ENCODE measurements around the gene ADAMTSL5.
A peak's percentile ranks its signal among the peaks of the same experiment; 100 is the strongest.
"Not testable (repeated sequence)": the region's sequence is repeated elsewhere in the genome, so short reads cannot be mapped to it uniquely, and the experiment has no call there.

Gene ADAMTSL5

DNA sequence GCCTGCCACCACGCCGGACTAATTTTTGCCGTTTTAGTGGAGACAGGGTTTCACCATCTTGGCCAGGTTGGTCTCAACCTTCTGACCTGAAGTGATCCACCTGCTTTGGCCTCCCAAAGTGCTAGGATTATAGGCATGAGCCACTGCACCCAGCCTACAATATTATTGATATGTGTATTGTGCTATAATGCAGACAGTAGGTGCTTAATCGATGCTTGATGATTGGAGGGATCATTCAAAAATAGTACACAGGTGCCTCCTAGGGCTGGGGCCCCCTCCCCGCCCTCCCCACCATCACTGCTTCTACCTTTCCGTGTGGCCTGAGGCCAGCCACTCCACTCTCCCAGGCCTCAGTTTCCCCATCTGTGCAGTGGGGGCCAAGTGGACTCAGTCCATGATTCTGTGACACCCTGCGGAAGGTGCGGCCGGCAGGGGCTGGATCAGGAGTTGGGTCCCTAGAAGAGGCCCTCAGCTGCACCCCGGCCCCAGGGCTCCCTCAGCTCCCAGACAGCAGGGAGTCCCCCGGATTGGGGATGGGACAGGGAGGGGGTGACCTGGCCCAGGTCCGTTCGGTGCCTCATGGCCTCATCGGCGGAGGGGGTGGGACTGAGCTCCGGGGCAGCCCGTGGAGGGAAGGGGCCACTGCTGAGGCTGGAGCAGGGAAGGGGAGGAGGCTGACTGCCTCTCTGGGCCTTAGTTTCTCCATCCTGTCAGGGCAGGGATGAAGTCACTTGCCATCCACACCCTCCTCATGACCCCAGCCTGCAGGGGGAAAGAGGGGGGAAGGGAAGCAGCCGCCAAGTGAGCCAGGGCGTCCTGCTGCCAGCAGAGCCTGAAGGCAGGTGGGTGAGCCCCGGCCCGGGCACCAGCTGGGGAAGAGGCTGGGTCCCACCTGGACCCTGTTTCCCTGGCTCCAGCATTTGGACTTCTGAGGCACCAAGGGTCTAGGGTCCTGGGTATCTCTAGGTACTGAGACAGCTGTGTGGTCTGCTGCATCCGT, 1.2 kb downstream of the ADAMTSL5 start:
- DNase-seq (ENCODE audit: low read depth, low spot score) = no peak

GRCh38 chr19:1510807-1511206, 2.0 kb downstream of the ADAMTSL5 start:
- no peak for DNase-seq (ENCODE audit: low read depth, low spot score)

GRCh38 chr19:1510442-1510806, 2.4 kb downstream of the ADAMTSL5 start:
- no peak for DNase-seq (ENCODE audit: low read depth, low spot score)

- DNase-seq (ENCODE audit: low read depth, low spot score) = no peak
Measured at GRCh38 chr19:1509602-1510441, 3.0 kb downstream of the ADAMTSL5 start.

DNA sequence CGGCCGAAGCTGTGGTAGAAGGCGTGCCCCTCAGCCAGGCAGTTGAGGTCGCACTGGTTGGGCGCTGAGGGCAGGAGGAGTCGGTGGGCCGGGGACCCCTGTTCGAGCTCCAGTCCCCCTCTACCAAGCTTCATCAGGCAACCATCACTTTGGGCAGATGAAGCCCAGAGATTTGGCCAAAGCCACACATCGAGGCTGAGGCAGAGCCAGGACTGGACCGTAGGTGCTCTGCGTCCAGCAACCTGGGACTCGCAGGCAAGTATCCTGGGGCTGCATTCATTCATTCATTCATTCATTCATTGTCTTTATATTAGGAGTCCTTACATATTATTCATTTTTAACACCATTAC, 4.3 kb downstream of the ADAMTSL5 start:
- no peak for DNase-seq (ENCODE audit: low read depth, low spot score)

GRCh38 chr19:1507763-1508506, 4.9 kb downstream of the ADAMTSL5 start:
- DNase-seq (ENCODE audit: low read depth, low spot score) = peak; percentile 98

- DNase-seq (ENCODE audit: low read depth, low spot score) = no peak
Measured at GRCh38 chr19:1507192-1507660, 5.6 kb downstream of the ADAMTSL5 start.

DNA sequence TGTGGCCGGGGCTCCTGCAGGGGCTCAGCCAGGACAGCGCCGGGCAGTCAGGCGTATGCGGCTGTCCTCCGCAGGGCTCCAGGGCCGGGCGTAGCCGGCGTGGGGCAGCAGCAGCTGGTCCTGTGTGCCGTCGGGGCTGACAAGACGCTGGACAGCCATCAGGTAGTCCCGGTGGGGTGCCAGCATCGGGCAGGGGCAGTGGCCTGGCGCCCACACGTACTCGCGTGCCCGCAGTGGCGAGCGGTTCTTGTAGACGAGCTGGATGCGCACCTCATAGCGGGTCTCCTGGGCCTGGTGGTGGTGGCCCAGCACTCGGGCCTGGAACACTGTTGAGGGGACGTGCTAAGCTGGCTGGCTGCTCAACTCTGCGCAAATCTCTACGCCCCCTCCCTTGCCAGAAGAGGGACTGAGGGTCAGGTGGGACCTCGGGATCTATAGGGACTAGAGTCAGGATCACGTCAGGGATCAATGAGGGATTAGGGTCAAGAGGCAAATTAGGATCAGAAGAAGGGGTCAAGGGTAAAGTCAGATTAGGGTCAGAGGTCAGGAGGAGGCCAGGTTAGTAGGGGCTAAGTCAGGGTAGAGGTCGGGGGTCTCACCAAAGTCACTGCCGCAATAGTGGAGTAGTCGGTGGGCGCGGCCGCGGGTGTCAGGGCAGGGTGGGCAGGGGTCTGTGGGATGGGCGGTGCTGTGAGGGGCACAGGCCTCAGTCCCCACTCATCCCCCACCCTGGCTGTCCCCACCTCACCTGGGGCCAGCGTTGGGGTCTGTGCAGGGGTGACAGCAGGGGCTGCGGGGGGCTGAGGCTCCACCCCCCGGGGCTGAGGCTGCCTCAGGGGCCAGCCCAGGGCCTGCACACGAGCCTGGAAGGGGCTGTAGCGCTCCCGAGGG, 6.6 kb downstream of the ADAMTSL5 start:
- no peak for DNase-seq (ENCODE audit: low read depth, low spot score)

DNA sequence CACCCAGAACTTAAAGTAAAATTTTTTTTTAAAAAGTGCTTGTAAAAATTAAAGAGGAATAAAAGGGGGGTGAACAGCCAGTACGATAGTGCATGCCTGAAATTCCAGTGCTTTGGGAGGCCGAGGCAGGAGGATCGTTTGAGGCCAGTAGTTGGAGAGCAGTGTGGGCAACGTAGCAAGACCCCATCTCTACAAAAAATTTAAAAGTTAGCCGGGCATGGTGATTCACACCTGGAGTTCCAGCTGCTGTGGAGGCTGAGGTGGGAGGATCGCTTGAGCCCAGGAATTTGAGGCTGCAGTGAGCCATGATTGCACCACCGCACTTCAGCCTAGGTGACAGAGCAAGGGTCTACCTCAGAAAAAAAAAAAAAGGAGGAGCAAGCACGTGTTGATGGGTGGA, 7.8 kb downstream of the ADAMTSL5 start:
- DNase-seq (ENCODE audit: low read depth, low spot score) = no peak

DNA sequence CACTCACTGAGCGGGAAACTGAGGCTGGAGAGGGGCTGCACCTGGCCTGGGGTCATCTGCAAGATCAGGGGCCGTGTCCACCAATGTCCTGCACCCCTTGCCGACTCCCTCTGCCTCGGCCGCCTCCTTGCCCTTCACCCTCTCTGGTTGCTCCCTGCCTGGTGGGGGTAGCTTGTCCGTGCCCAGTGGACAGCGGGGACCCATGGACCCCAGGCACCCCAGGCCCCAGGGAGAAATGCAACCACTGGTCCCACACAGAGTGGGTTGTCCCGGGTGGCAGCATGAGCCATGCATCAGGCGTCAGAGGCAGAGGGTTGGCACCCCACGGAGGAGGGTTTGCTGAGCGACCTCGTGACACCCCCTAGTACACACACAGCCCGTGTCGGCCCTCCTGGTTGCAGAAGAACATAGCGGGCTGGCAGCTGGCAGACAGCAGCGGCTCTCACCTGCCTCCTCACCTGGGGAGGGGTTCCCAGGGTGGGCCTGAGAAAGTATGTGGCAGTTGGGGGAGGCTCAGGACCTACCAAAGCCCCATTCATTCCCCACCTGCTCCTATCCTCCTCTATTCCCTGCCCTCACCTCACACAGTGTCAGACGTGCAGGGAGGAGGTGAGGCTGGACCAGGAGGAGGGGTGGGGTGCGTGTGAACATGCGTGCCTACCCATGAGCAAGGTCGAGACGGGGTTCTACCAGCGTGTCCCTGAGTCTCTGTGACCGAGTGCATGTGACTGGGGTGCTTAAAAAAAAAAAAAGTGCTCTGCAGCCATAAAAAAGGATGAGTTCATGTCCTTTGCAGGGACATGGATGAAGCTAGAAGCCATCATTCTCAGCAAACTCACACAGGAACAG, 8.7 kb downstream of the ADAMTSL5 start:
- DNase-seq (ENCODE audit: low read depth, low spot score) = no peak

- DNase-seq (ENCODE audit: low read depth, low spot score) = peak; percentile 74
Measured at GRCh38 chr19:1503089-1503924, 9.5 kb downstream of the ADAMTSL5 start.

DNA sequence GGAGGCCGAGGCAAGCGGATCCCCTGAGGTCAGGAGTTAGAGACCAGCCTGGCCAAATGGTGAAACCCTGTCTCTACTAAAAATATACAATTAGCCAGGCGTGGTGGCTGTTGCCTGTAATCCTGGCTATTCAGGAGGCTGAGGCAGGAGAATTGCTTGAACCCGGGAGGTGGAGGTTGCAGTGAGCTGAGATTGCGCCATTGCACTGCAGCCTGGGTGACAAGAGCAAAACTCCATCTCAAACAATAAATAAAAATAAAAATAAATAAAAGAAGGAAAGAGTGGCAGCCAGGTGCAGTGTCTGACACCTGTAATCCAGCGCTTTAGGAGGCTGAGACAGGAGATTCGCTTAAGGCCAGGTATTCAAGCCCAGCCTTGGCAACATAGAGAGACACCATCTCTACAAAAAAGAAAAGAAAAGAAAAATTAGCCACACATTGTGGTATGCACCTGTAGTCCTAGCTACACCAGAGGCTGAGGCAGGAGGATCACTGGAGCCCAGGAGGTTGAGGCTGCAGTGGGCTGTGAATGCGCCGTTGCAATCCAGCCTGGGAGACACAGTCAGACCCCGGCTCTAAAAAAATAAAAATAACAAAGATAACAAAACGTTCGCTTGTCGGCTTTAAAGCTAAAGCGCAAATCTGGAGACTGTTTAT, 10.3 kb downstream of the ADAMTSL5 start:
- no peak for DNase-seq (ENCODE audit: low read depth, low spot score)

DNA sequence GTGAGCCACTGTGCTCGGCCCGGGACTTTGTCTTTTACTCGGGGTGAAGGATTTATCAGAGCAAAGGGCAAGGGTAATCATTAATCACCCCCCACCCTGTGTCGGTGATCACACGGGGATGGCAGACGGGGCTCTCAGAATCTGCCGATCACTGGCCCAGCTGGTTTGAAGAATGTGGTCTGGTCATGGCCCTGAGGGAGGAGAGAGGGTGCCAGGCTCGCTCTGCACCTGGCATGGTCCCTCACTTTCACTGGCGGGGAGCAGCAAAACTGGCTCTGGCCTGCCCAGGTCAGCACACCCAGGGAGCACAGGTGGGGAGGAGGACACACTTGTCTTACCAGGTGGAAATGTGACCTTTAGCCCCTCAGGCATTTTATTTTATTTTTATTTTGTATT, 11.6 kb downstream of the ADAMTSL5 start:
- DNase-seq (ENCODE audit: low read depth, low spot score) = no peak

DNA sequence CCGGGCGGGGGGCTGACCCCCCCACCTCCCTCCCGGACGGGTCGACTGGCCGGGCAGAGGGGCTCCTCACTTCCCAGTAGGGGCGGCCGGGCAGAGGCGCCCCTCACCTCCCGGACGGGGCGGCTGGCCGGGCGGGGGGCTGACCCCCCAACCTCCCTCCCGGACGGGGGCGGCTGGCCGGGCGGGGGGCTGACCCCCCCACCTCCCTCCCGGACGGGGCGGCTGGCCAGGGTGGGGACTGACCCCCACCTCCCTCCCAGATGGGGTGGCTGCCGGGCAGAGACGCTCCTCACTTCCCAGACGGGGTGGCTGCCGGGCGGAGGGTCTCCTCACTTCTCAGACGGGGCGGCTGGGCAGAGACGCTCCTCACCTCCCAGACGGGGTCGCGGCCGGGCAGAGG, 13.6 kb downstream of the ADAMTSL5 start:
- not testable (repeated sequence) for DNase-seq (ENCODE audit: low read depth, low spot score)

DNA sequence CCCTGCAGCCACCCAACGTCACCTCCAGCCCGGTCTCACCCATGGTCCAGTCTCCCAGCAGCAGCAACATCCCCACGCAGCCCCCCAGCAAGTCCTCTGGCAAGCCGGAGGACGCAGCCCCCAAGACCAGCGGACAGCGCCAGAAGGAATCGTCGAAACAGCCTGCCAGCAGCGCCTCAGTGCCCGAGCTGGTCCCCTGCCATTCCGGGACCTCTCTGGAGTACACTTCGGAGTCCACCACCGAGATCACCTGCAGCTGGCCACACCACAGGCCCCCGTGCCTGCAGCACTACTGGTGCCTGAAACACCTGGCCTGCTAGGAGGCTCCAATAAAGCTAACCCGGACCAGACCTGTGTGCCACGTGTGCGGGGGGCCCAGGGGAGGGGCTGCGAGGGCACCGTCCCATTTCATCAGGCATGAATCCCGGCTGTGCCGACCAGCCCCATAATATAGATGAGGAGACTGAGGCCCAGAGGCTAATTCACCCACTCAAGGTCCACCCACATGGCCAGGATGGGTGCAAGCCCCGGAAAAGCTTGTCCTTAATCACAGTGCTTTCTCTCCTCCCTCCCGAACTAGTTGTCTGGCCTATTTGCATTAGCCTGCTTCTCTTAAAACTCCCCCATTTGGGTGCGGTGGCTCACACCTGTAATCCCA, 15.1 kb downstream of the ADAMTSL5 start:
- DNase-seq (ENCODE audit: low read depth, low spot score) = no peak

- no peak for DNase-seq (ENCODE audit: low read depth, low spot score)
Measured at GRCh38 chr19:1496714-1497577, 15.9 kb downstream of the ADAMTSL5 start.
